ENCODE measurements around the gene FHIT.

DNA sequence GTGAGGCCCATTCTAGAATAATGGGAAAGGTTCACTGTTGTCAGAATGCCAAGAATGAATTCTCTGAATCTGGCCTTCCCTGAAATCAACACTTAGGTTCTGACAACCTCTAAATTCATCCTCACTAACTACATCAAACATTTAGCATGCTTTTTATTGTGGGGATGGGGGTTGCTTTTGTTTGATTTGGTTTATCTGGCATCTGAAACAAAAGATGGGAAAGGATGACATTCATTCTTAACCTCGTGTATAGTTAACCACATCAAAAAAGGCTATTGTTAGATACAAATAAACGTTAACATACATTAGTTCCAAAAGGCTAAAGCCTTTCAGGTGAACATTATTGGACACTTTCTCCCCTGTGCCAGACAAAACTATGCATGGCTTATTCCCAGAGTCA lies 357.3 kb downstream of the FHIT start:
- TF ChIP-seq, protein P1, sequence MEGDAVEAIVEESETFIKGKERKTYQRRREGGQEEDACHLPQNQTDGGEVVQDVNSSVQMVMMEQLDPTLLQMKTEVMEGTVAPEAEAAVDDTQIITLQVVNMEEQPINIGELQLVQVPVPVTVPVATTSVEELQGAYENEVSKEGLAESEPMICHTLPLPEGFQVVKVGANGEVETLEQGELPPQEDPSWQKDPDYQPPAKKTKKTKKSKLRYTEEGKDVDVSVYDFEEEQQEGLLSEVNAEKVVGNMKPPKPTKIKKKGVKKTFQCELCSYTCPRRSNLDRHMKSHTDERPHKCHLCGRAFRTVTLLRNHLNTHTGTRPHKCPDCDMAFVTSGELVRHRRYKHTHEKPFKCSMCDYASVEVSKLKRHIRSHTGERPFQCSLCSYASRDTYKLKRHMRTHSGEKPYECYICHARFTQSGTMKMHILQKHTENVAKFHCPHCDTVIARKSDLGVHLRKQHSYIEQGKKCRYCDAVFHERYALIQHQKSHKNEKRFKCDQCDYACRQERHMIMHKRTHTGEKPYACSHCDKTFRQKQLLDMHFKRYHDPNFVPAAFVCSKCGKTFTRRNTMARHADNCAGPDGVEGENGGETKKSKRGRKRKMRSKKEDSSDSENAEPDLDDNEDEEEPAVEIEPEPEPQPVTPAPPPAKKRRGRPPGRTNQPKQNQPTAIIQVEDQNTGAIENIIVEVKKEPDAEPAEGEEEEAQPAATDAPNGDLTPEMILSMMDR (IDR thresholded peaks at IDR 0.05 in 4 of 5, conservative IDR thresholded peaks at IDR 0.05 in 1 of 5): no peak
- no peak for TF ChIP-seq POLR2A (IDR thresholded peaks at IDR 0.05)
